Kidney (tissue), 14 donors: Measurements from ENCODE around the gene CACTIN. TPM values are rescaled to one million over a fixed set of nuclear protein-coding genes. Genes with fewer than 3 reads are reported as not detected.

Experiments
- DNase-seq, 5 donors: peaks; one replicate each; pipeline ENCODE4 v3.0.0-alpha.2; 2013 to 2020
- FAIRE-seq: peaks from 2 replicates; lab custom pipeline; 2012; peaks lifted over from hg19 to GRCh38; lab: Jason Lieb, UNC
- H3K27ac ChIP-seq, 2 donors: one replicate each; pipeline ENCODE4 v1.7.0; 2013; ENCODE audit warnings: low read depth in 2 of 2, low read length in 2 of 2, inconsistent platforms in 1 of 2
- H3K27me3 ChIP-seq: one replicate; pipeline ENCODE4 v1.7.1; 2013; ENCODE audit warnings: low read length, inconsistent platforms; ENCODE audit not compliant: control insufficient read depth, insufficient read depth
- H3K36me3 ChIP-seq, 3 donors: one replicate each; pipeline versions ENCODE4 v1.7.0 to v1.7.1; 2013; ENCODE audit warnings: low read length in 3 of 3, control low read depth in 1 of 3, inconsistent platforms in 1 of 3; ENCODE audit not compliant: insufficient read depth in 3 of 3, control insufficient read depth in 2 of 3
- H3K4me1 ChIP-seq, 3 donors: one replicate each; pipeline versions ENCODE4 v1.7.0 to v1.7.1; 2013; ENCODE audit warnings: low read length in 3 of 3, inconsistent platforms in 1 of 3, low read depth in 1 of 3; ENCODE audit not compliant: control insufficient read depth in 2 of 3, insufficient read depth in 2 of 3
- H3K4me3 ChIP-seq, 3 donors: one replicate each; pipeline versions ENCODE4 v1.7.0 to v1.8.1; 2013; ENCODE audit warnings: low read length in 3 of 3, control low read depth in 1 of 3, inconsistent platforms in 1 of 3
- H3K9ac ChIP-seq, 3 donors: one replicate each; pipeline versions ENCODE4 v1.7.0 to v1.7.1; 2013; ENCODE audit warnings: low read length in 3 of 3, control low read depth in 1 of 3, inconsistent platforms in 1 of 3
- H3K9me3 ChIP-seq, 3 donors: one replicate each; pipeline versions ENCODE4 v1.7.0 to v1.7.1; 2013; ENCODE audit warnings: low read length in 3 of 3, control low read depth in 1 of 3, inconsistent platforms in 1 of 3; ENCODE audit not compliant: control insufficient read depth in 2 of 3, insufficient read depth in 1 of 3
- CTCF ChIP-seq: IDR thresholded peaks from 3 replicates; pipeline ENCODE4 v1.5.1; 2012; ENCODE audit warnings: mild to moderate bottlenecking, moderate library complexity, borderline replicate concordance; ENCODE audit not compliant: insufficient read depth; ENCODE audit errors: extremely low read depth
- intact Hi-C: fragments of 100-400 bp; cut with DNase I; formaldehyde crosslinking; loops from one replicate; pipeline ENCODE4 v1.11.1; 2022
- polyA plus RNA-seq: library from polyadenylated mRNA; stranded (reverse); fragments of 350-450 nt; fragmentation: Illumina TruSeq; extraction: RNeasy Lipid Tissue Mini Kit (QIAGEN cat#74804); gene quantifications from one replicate; pipeline ENCODE4 v1.2.3, GENCODE V29; 2014; ENCODE audit warnings: low read depth, low replicate concordance; ENCODE audit not compliant: insufficient read depth
- total RNA-seq: library from RNA; stranded (reverse); fragmentation: NEBNext Ultra II Directional; extraction: Animal tissue kit (Norgen Biotek cat#: 25700); gene quantifications from one replicate; pipeline ENCODE4 v1.2.1, GENCODE V29; 2021
- donor health status: control.
- donor health status: control.
- donor health status: control.
- donor health status: control.
- donor health status: control.
- donor health status: DM: yes; HTN: yes; CAD: no.
- donor health status: Normal renal cell carcinoma (clear cell type).

Gene CACTIN
- total and polyA plus RNA-seq, 2 donors from 2014 or later, result 11.6 to 23.9 TPM

GRCh38 chr19:3636962-3637361 lies 10.4 kb upstream of the CACTIN start:
- peaks cover 0 to 4% (median 4%) of the 10 kb centered on the region in 3 donors for H3K36me3 ChIP-seq

GRCh38 chr19:3636506-3636905 lies 9.9 kb upstream of the CACTIN start:
- no peak for TF ChIP-seq CTCF
- no peaks in the 10 kb centered on the region for H3K9me3 ChIP-seq
- no peak overlapping the region for H3K4me3 ChIP-seq
- no peaks in the 10 kb centered on the region for H3K4me1 ChIP-seq
- no peak overlapping the region for H3K27ac ChIP-seq
- H3K36me3 ChIP-seq, result peaks cover 0 to 4% (median 4%) of the 10 kb centered on the region in 3 donors
- no peaks in the 10 kb centered on the region for H3K27me3 ChIP-seq
- H3K9ac ChIP-seq, result no peak overlapping the region
- DNase-seq (no peak), FAIRE-seq (no peak)
- intact Hi-C loops, result no loop called here

More at GRCh38 chr19:3636962-3637361, 10.4 kb upstream of the CACTIN start:
- no peak for TF ChIP-seq CTCF
- DNase-seq (no peak), FAIRE-seq (no peak)
- intact Hi-C loops, result no loop called here
- no peaks in the 10 kb centered on the region for H3K4me1 ChIP-seq
- H3K9ac ChIP-seq, result no peak overlapping the region
- H3K27me3 ChIP-seq, result no peaks in the 10 kb centered on the region
- H3K4me3 ChIP-seq, result no peak overlapping the region
- H3K9me3 ChIP-seq, result no peaks in the 10 kb centered on the region
- H3K27ac ChIP-seq, result no peak overlapping the region

GRCh38 chr19:3634496-3635045 lies 8.0 kb upstream of the CACTIN start:
- FAIRE-seq, result no peak

More at GRCh38 chr19:3634496-3635045, 8.0 kb upstream of the CACTIN start:
- intact Hi-C loops, result no loop called here
- Histone ChIP-seq H3K9ac (no peak overlapping the region), H3K4me1 (no peaks in the 10 kb centered on the region), H3K9me3 (no peaks in the 10 kb centered on the region), H3K27me3 (no peaks in the 10 kb centered on the region), H3K4me3 (no peak overlapping the region), H3K27ac (no peak overlapping the region), H3K36me3 (peaks cover 0 to under 1% (median under 1%) of the 10 kb centered on the region in 3 donors)
- no peak for DNase-seq
- no peak for TF ChIP-seq CTCF
